Measurements from ENCODE around the gene METTL18. TPM values are rescaled to one million over a fixed set of nuclear protein-coding genes. Genes with fewer than 3 reads are reported as not detected.
A peak's percentile ranks its signal among the peaks of the same experiment; 100 is the strongest.

Gene METTL18
- total and polyA plus RNA-seq, 2 of the 13 experiments (the other 11 are each of a cell fraction or from before 2014, with no cell fraction given), result 2.7 to 6.7 TPM

DNA sequence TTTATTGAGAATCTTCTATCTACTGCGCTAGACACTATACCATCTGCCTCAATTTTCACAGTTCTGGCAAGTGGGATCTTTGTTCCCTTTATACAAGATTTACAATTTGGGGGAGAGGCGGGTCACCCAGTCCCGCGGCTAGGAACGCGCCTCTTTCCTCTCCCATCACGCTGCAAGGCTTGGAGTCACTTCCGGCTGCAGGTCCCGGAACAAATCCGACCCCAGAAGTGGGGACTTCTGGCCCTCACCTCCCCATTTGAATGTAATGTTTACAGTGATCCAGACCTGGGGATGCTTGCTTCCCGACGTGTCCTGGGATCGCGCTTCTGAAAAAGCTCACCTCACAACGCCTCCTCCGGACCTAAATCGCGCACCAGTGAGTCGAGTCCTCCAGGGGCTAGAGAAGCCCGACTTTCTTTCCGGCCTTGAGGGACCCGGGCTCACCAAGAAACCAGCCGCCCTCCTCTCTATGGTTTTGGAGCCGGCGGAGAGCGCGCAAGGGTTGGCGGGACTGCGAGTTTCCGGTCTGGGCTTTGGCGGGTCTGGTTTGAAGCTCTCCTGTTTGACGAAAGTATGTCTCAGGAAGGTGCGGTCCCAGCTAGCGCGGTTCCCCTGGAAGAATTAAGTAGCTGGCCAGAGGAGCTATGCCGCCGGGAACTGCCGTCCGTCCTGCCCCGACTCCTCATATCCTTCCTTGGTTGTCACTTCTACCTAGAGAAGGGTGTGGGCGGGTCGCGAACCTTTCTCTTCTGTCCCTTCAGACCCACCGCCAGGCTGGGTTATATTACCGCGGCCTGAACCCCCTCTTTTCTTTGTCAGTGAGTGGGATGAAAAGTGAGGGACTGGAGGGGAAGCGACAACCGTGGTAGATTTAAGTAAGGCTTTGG lies at the start of gene METTL18 (continued):
- no peak for TF ChIP-seq ZNF407 (CRISPR knock-in tag; IDR thresholded peaks at IDR 0.05; ENCODE audit: not compliant biosample characterization)
- TF ChIP-seq ZNF446 (CRISPR knock-in tag; IDR thresholded peaks at IDR 0.05), result no peak
- TF ChIP-seq, protein P1, sequence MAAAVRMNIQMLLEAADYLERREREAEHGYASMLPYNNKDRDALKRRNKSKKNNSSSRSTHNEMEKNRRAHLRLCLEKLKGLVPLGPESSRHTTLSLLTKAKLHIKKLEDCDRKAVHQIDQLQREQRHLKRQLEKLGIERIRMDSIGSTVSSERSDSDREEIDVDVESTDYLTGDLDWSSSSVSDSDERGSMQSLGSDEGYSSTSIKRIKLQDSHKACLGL (CRISPR knock-in tag; IDR thresholded peaks at IDR 0.05), result no peak
- peak; percentile 56 for TF ChIP-seq SP2 (CRISPR knock-in tag; IDR thresholded peaks at IDR 0.05)
- TF ChIP-seq, protein P2, sequence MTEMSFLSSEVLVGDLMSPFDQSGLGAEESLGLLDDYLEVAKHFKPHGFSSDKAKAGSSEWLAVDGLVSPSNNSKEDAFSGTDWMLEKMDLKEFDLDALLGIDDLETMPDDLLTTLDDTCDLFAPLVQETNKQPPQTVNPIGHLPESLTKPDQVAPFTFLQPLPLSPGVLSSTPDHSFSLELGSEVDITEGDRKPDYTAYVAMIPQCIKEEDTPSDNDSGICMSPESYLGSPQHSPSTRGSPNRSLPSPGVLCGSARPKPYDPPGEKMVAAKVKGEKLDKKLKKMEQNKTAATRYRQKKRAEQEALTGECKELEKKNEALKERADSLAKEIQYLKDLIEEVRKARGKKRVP (CRISPR knock-in tag; IDR thresholded peaks at IDR 0.05), result peak in 1 of 2 experiments; percentile 61; a peak in 1 of 4 replicates
- TF ChIP-seq NFKB2 (CRISPR knock-in tag; IDR thresholded peaks at IDR 0.05; ENCODE audit: borderline replicate concordance), result peak; percentile 72
- TF ChIP-seq ZSCAN12 (CRISPR knock-in tag; IDR thresholded peaks at IDR 0.05), result no peak
- TF ChIP-seq ZNF772 (CRISPR knock-in tag; IDR thresholded peaks at IDR 0.05), result peak; percentile 64; the same call in 1 of the 2 replicates
- TF ChIP-seq ZNF274 (CRISPR knock-in tag; IDR thresholded peaks at IDR 0.05), result peak; percentile 50; the same call in 1 of the 2 replicates
- no peak for TF ChIP-seq CAMTA2 (CRISPR knock-in tag; IDR thresholded peaks at IDR 0.05; ENCODE audit: borderline replicate concordance)
- TF ChIP-seq PAWR (CRISPR knock-in tag; IDR thresholded peaks at IDR 0.05; ENCODE audit: borderline replicate concordance), result no peak
- TF ChIP-seq BCL3 (CRISPR knock-in tag; IDR thresholded peaks at IDR 0.05), result no peak
- TF ChIP-seq HNF4A (CRISPR knock-in tag; IDR thresholded peaks at IDR 0.05), result no peak; the same call in 1 of the 2 replicates
- 0 out of 2 replicates have a peak, but pooled peaks have one; percentile 26 for TF ChIP-seq EHMT2 (IDR thresholded peaks at IDR 0.05; ENCODE audit: borderline replicate concordance, low read depth, low read length)
- TF ChIP-seq U2AF2 (IDR thresholded peaks at IDR 0.05; ENCODE audit: low read depth, low read length), result no peak
- TF ChIP-seq ARID2 (CRISPR knock-in tag; IDR thresholded peaks at IDR 0.05; ENCODE audit: borderline replicate concordance), result peak; percentile 77; the same call in 1 of the 2 replicates
- no peak for TF ChIP-seq ZNF713 (CRISPR knock-in tag; IDR thresholded peaks at IDR 0.05)
- TF ChIP-seq ZNF737 (CRISPR knock-in tag; IDR thresholded peaks at IDR 0.05; ENCODE audit: borderline replicate concordance), result no peak
